ENCODE results near the gene TMEM178B. TPM values are rescaled to one million over a fixed set of nuclear protein-coding genes. Genes with fewer than 3 reads are reported as not detected.

Gene TMEM178B
- total RNA-seq, 1 donor, result 0.43 TPM

- TF ChIP-seq CTCF (IDR thresholded peaks at IDR 0.05; ENCODE audit: insufficient read depth, low read depth, low read length), result no peak
- no peak for DNase-seq (ENCODE audit: low read depth)
- H3K4me3 ChIP-seq (ENCODE audit: low read depth, low read length), result no peak overlapping the region
Measured at GRCh38 chr7:141335164-141335563, 261.3 kb downstream of the TMEM178B start.

- no peak for TF ChIP-seq CTCF (IDR thresholded peaks at IDR 0.05; ENCODE audit: insufficient read depth, low read depth, low read length)
- no peak overlapping the region for H3K4me3 ChIP-seq (ENCODE audit: low read depth, low read length)
- DNase-seq (ENCODE audit: low read depth), result no peak
Measured at GRCh38 chr7:141339603-141340002, 265.7 kb downstream of the TMEM178B start.

- no peak for DNase-seq (ENCODE audit: low read depth)
- no peak overlapping the region for H3K4me3 ChIP-seq (ENCODE audit: low read depth, low read length)
- TF ChIP-seq CTCF (IDR thresholded peaks at IDR 0.05; ENCODE audit: insufficient read depth, low read depth, low read length), result no peak
Measured at GRCh38 chr7:141340991-141341390, 267.1 kb downstream of the TMEM178B start.

- H3K4me3 ChIP-seq (ENCODE audit: low read depth, low read length), result no peak overlapping the region
- no peak for DNase-seq (ENCODE audit: low read depth)
- TF ChIP-seq CTCF (IDR thresholded peaks at IDR 0.05; ENCODE audit: insufficient read depth, low read depth, low read length), result no peak
Measured at GRCh38 chr7:141342621-141343408, 269.0 kb downstream of the TMEM178B start.

- no peak for TF ChIP-seq CTCF (IDR thresholded peaks at IDR 0.05; ENCODE audit: insufficient read depth, low read depth, low read length)
- H3K4me3 ChIP-seq (ENCODE audit: low read depth, low read length), result no peak overlapping the region
- DNase-seq (ENCODE audit: low read depth), result no peak
Measured at GRCh38 chr7:141344153-141344935, 270.5 kb downstream of the TMEM178B start.

GRCh38 chr7:141348728-141349127 lies 274.9 kb downstream of the TMEM178B start:
- DNase-seq (ENCODE audit: low read depth), result no peak
- H3K4me3 ChIP-seq (ENCODE audit: low read depth, low read length), result no peak overlapping the region
- no peak for TF ChIP-seq CTCF (IDR thresholded peaks at IDR 0.05; ENCODE audit: insufficient read depth, low read depth, low read length)
